ENCODE measurements around the gene ZNF473. TPM values are rescaled to one million over a fixed set of nuclear protein-coding genes. Genes with fewer than 3 reads are reported as not detected.

Gene ZNF473
- total and polyA plus RNA-seq, 2 donors (not counting 1 experiment from before 2014, with no cell fraction given) = 5.5 to 9.8 TPM

- CTCF ChIA-PET = interaction anchor here (1.2 kb wide), 1 partner anchor 116 kb away, joined by 4 read pairs; no protein-coding TSS in a partner anchor
- Mint-ChIP-seq H3K27me3 (no peaks in the 10 kb centered on the region), H3K4me1 (peaks cover 26% of the 10 kb centered on the region), H3K27ac (no peak overlapping the region), H3K4me3 (no peak overlapping the region), H3K9me3 (ENCODE audit: insufficient read depth) (no peaks in the 10 kb centered on the region)
- Histone ChIP-seq H3K9ac (ENCODE audit: low read length) (no peak overlapping the region), H2AFZ (ENCODE audit: insufficient read depth, low read depth, low read length, poor library complexity, severe bottlenecking) (no peak overlapping the region), H3K36me3 (replicated peaks in 1 of 2; ENCODE audit: control extremely low read depth in 1 of 2, control insufficient read depth in 1 of 2, extremely low read depth in 1 of 2, insufficient read depth in 2 of 2, low read length in 1 of 2) (peaks cover 11 to 28% of the 10 kb centered on the region in 2 experiments), H3K27ac (ENCODE audit: low read length in 2 of 2) (no peak overlapping the region), H3K4me1 (ENCODE audit: control insufficient read depth in 2 of 2, insufficient read depth in 2 of 2, low read length in 2 of 2) (peaks cover 8 to 18% of the 10 kb centered on the region in 2 donors), H3K4me2 (replicated peaks; ENCODE audit: low read depth, low read length, poor library complexity, severe bottlenecking) (no peak overlapping the region), H3K4me3 (ENCODE audit: control extremely low read depth in 1 of 5, extremely low read depth in 1 of 5, insufficient read depth in 1 of 5, low read depth in 2 of 5, low read length in 4 of 5) (no peak overlapping the region), H3K27me3 (replicated peaks in 1 of 4; ENCODE audit: control extremely low read depth in 1 of 4, control insufficient read depth in 3 of 4, insufficient read depth in 4 of 4, low read length in 3 of 4) (no peaks in the 10 kb centered on the region), H3K79me2 (ENCODE audit: control insufficient read depth, insufficient read depth, low read length) (peaks cover 59% of the 10 kb centered on the region), H3K9me3 (ENCODE audit: control extremely low read depth in 1 of 3, control insufficient read depth in 2 of 3, insufficient read depth in 1 of 3, low read length in 2 of 3) (peaks cover 0 to 3% (median 0%) of the 10 kb centered on the region in 3 donors), H4K20me1 (ENCODE audit: control insufficient read depth, insufficient read depth, low read length, poor library complexity, severe bottlenecking) (peaks cover 32% of the 10 kb centered on the region)
- POLR2A ChIA-PET = interaction anchor here (0.7 kb wide), 1 partner anchor 395 kb away, joined by 3 read pairs; no protein-coding TSS in a partner anchor
- 100% methylated on average over 1 of the region's 6 CpGs for WGBS (ENCODE audit: insufficient coverage)
- intact Hi-C loops (cut with micrococcal nuclease) = loop anchor here (10.0 kb wide), 2 partner anchors 436 to 1296 kb away; partner anchors contain the start of genes NOSIP and PRRG2
- no peak for ATAC-seq (ENCODE audit: low read depth)
- DNase-seq = no peak
- TF ChIP-seq, protein P1, sequence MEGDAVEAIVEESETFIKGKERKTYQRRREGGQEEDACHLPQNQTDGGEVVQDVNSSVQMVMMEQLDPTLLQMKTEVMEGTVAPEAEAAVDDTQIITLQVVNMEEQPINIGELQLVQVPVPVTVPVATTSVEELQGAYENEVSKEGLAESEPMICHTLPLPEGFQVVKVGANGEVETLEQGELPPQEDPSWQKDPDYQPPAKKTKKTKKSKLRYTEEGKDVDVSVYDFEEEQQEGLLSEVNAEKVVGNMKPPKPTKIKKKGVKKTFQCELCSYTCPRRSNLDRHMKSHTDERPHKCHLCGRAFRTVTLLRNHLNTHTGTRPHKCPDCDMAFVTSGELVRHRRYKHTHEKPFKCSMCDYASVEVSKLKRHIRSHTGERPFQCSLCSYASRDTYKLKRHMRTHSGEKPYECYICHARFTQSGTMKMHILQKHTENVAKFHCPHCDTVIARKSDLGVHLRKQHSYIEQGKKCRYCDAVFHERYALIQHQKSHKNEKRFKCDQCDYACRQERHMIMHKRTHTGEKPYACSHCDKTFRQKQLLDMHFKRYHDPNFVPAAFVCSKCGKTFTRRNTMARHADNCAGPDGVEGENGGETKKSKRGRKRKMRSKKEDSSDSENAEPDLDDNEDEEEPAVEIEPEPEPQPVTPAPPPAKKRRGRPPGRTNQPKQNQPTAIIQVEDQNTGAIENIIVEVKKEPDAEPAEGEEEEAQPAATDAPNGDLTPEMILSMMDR (IDR thresholded peaks at IDR 0.05) = no peak
- no peak for TF ChIP-seq EZH2 (IDR thresholded peaks at IDR 0.05; ENCODE audit: borderline replicate concordance, insufficient read depth, low read depth, low read length, poor library complexity, severe bottlenecking)
Observed at GRCh38 chr19:50020481-50020880, 5.3 kb upstream of the ZNF473 start.

DNA sequence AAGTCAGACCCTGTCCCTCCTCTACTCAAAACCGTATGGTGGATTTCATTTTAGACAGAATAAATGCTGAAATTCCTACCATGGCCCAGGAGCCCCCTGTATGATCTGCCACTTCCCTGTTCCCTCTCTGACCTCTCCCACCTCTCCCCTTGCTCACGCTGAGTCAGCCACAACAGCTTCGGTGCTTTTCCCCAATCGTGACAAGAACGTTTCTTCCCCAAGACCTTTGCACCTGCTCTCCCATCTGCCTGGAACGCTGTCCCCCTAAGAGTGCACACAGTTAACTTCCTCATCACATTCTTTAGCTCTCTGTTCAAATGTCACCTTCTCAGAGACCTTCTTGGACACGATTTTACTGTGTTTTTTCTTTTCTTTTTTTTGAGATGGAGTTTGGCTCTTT, 3.0 kb upstream of the ZNF473 start:
- peak overlapping the region; percentile 30 for H3K4me3 Mint-ChIP-seq
- Histone ChIP-seq H3K27me3 (replicated peaks in 1 of 4; ENCODE audit: control extremely low read depth in 1 of 4, control insufficient read depth in 3 of 4, insufficient read depth in 4 of 4, low read length in 3 of 4) (no peaks in the 10 kb centered on the region), H3K9me3 (ENCODE audit: control extremely low read depth in 1 of 3, control insufficient read depth in 2 of 3, insufficient read depth in 1 of 3, low read length in 2 of 3) (peaks cover 0 to 8% (median 0%) of the 10 kb centered on the region in 3 donors), H3K4me3 (ENCODE audit: control extremely low read depth in 1 of 5, extremely low read depth in 1 of 5, insufficient read depth in 1 of 5, low read depth in 2 of 5, low read length in 4 of 5) (no peak overlapping the region), H3K36me3 (replicated peaks in 1 of 2; ENCODE audit: control extremely low read depth in 1 of 2, control insufficient read depth in 1 of 2, extremely low read depth in 1 of 2, insufficient read depth in 2 of 2, low read length in 1 of 2) (peaks cover 6 to 9% of the 10 kb centered on the region in 2 experiments), H2AFZ (ENCODE audit: insufficient read depth, low read depth, low read length, poor library complexity, severe bottlenecking) (no peak overlapping the region), H3K27ac (ENCODE audit: low read length in 2 of 2) (no peak overlapping the region), H4K20me1 (ENCODE audit: control insufficient read depth, insufficient read depth, low read length, poor library complexity, severe bottlenecking) (peaks cover 24% of the 10 kb centered on the region), H3K79me2 (ENCODE audit: control insufficient read depth, insufficient read depth, low read length) (peaks cover 67% of the 10 kb centered on the region), H3K4me2 (replicated peaks; ENCODE audit: low read depth, low read length, poor library complexity, severe bottlenecking) (no peak overlapping the region), H3K9ac (ENCODE audit: low read length) (no peak overlapping the region), H3K4me1 (ENCODE audit: control insufficient read depth in 2 of 2, insufficient read depth in 2 of 2, low read length in 2 of 2) (peaks cover 15 to 36% of the 10 kb centered on the region in 2 donors)
- ChIA-PET POLR2A (no interaction called here), CTCF (no interaction called here)
- TF ChIP-seq, protein P1 (IDR thresholded peaks at IDR 0.05) = no peak
- no peak for TF ChIP-seq EZH2 (IDR thresholded peaks at IDR 0.05; ENCODE audit: borderline replicate concordance, insufficient read depth, low read depth, low read length, poor library complexity, severe bottlenecking)
- WGBS (ENCODE audit: insufficient coverage) = 79% methylated on average over 7 of the region's 7 CpGs
- H3K27ac Mint-ChIP-seq = no peak overlapping the region
- ATAC-seq (ENCODE audit: low read depth) (no peak), DNase-seq (no peak)
- peaks cover 41% of the 10 kb centered on the region for H3K4me1 Mint-ChIP-seq
- no peaks in the 10 kb centered on the region for H3K27me3 Mint-ChIP-seq
- no peaks in the 10 kb centered on the region for H3K9me3 Mint-ChIP-seq (ENCODE audit: insufficient read depth)
- intact Hi-C loops (cut with micrococcal nuclease) = loop anchor here (10.0 kb wide), 2 partner anchors 438 to 1298 kb away; partner anchors contain the start of genes NOSIP and PRRG2

Measured in B cell (primary cell).